Measurements from ENCODE around the gene PROM2.

GRCh38 chr2:95317665-95318425, 43.6 kb downstream of the PROM2 start:
- TF ChIP-seq, protein P1, sequence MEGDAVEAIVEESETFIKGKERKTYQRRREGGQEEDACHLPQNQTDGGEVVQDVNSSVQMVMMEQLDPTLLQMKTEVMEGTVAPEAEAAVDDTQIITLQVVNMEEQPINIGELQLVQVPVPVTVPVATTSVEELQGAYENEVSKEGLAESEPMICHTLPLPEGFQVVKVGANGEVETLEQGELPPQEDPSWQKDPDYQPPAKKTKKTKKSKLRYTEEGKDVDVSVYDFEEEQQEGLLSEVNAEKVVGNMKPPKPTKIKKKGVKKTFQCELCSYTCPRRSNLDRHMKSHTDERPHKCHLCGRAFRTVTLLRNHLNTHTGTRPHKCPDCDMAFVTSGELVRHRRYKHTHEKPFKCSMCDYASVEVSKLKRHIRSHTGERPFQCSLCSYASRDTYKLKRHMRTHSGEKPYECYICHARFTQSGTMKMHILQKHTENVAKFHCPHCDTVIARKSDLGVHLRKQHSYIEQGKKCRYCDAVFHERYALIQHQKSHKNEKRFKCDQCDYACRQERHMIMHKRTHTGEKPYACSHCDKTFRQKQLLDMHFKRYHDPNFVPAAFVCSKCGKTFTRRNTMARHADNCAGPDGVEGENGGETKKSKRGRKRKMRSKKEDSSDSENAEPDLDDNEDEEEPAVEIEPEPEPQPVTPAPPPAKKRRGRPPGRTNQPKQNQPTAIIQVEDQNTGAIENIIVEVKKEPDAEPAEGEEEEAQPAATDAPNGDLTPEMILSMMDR (IDR thresholded peaks at IDR 0.05), result no peak
- TF ChIP-seq POLR2A (IDR thresholded peaks at IDR 0.05), result no peak
